AG09309 (cell line): ENCODE measurements around the gene CFAP20DC.

Source experiments
- DNase-seq: peaks from one replicate; pipeline ENCODE4 v3.0.0-alpha.2; 2010; ENCODE audit warnings: low read depth
- H3K4me3 ChIP-seq: 2 replicates; pipeline ENCODE4 v1.5.1; 2011; ENCODE audit warnings: mild to moderate bottlenecking, low read depth, low read length, moderate library complexity; ENCODE audit not compliant: control insufficient read depth
- TF ChIP-seq, protein P1 (sequence below): IDR thresholded peaks from 2 replicates; pipeline ENCODE4 v1.5.1; 2011; ENCODE audit warnings: mild to moderate bottlenecking, low read depth, low read length, inconsistent platforms; ENCODE audit not compliant: insufficient read depth, control insufficient read depth; ENCODE audit errors: missing control alignments

CFAP20DC gene

GRCh38 chr3:58962040-58962651, 87.7 kb downstream of the CFAP20DC start:
- TF ChIP-seq, protein P1, sequence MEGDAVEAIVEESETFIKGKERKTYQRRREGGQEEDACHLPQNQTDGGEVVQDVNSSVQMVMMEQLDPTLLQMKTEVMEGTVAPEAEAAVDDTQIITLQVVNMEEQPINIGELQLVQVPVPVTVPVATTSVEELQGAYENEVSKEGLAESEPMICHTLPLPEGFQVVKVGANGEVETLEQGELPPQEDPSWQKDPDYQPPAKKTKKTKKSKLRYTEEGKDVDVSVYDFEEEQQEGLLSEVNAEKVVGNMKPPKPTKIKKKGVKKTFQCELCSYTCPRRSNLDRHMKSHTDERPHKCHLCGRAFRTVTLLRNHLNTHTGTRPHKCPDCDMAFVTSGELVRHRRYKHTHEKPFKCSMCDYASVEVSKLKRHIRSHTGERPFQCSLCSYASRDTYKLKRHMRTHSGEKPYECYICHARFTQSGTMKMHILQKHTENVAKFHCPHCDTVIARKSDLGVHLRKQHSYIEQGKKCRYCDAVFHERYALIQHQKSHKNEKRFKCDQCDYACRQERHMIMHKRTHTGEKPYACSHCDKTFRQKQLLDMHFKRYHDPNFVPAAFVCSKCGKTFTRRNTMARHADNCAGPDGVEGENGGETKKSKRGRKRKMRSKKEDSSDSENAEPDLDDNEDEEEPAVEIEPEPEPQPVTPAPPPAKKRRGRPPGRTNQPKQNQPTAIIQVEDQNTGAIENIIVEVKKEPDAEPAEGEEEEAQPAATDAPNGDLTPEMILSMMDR, result no peak
- H3K4me3 ChIP-seq, result no peak overlapping the region
- DNase-seq, result no peak

DNA sequence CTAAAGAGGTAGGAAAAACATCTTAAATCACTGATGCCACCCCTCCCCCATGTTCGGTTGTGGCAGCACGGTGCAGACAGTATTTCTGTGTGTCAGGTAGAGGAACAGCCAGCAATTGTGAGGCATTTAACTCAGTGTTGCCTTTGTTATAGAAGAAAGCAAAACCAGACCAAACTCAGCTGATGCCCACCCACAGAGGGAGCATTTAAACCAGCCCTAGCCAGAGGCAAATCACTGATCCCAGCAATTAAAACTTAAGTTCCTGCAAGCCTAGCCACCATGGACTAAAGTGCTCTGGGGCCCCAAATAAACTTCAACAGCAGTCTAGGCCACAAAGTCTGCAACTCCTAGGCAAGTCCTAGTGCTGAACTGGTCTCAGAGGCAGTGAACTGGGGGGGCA, 94.5 kb downstream of the CFAP20DC start:
- DNase-seq, result no peak
- TF ChIP-seq, protein P1, result no peak
- H3K4me3 ChIP-seq, result no peak overlapping the region

GRCh38 chr3:58953288-58953687, 96.5 kb downstream of the CFAP20DC start:
- no peak for DNase-seq
- TF ChIP-seq, protein P1, result no peak
- no peak overlapping the region for H3K4me3 ChIP-seq

GRCh38 chr3:58952128-58952917, 97.5 kb downstream of the CFAP20DC start:
- H3K4me3 ChIP-seq, result no peak overlapping the region
- no peak for DNase-seq
- TF ChIP-seq, protein P1, result no peak

GRCh38 chr3:58948018-58948417, 101.8 kb downstream of the CFAP20DC start:
- TF ChIP-seq, protein P1, result no peak
- no peak for DNase-seq

GRCh38 chr3:58946875-58947274, 103.0 kb downstream of the CFAP20DC start:
- no peak for DNase-seq
- TF ChIP-seq, protein P1, result no peak

More at GRCh38 chr3:58948018-58948417, 101.8 kb downstream of the CFAP20DC start:
- H3K4me3 ChIP-seq, result no peak overlapping the region

GRCh38 chr3:58938057-58938456, 111.8 kb downstream of the CFAP20DC start:
- TF ChIP-seq, protein P1, result no peak
- no peak for DNase-seq
- no peak overlapping the region for H3K4me3 ChIP-seq

More at GRCh38 chr3:58946875-58947274, 103.0 kb downstream of the CFAP20DC start:
- no peak overlapping the region for H3K4me3 ChIP-seq
